Urothelium cell line (cell line): ENCODE data around the gene SCMH1.

ENCODE experiments used
- DNase-seq: peaks from one replicate; pipeline ENCODE4 v3.0.0; 2011; ENCODE audit warnings: low spot score, mixed read lengths
- FAIRE-seq: peaks from 2 replicates; lab custom pipeline; 2011; peaks lifted over from hg19 to GRCh38; lab: Jason Lieb, UNC

Gene SCMH1

GRCh38 chr1:41102653-41103052 is 139.5 kb downstream of the SCMH1 start:
- FAIRE-seq, result no peak
- DNase-seq, result no peak

- DNase-seq (peak; percentile 47), FAIRE-seq (no peak)
Observed at GRCh38 chr1:41101950-41102607, 140.0 kb downstream of the SCMH1 start.

- no peak for DNase-seq
- FAIRE-seq, result no peak
Observed at GRCh38 chr1:41101076-41101475, 141.0 kb downstream of the SCMH1 start.

- FAIRE-seq, result no peak
- DNase-seq, result no peak
Observed at GRCh38 chr1:41100170-41100569, 141.9 kb downstream of the SCMH1 start.

GRCh38 chr1:41098730-41099460 is 143.2 kb downstream of the SCMH1 start:
- peak; percentile 40 for FAIRE-seq

GRCh38 chr1:41097105-41097504 is 145.0 kb downstream of the SCMH1 start:
- DNase-seq (no peak), FAIRE-seq (no peak)

More at GRCh38 chr1:41098730-41099460, 143.2 kb downstream of the SCMH1 start:
- no peak for DNase-seq

- DNase-seq, result no peak
- FAIRE-seq, result no peak
Observed at GRCh38 chr1:41093826-41094225, 148.3 kb downstream of the SCMH1 start.

- FAIRE-seq (no peak), DNase-seq (no peak)
Observed at GRCh38 chr1:41086921-41087320, 155.2 kb downstream of the SCMH1 start.

GRCh38 chr1:41078616-41079015 is 163.5 kb downstream of the SCMH1 start:
- FAIRE-seq (no peak), DNase-seq (no peak)

- no peak for DNase-seq
- FAIRE-seq, result no peak
Observed at GRCh38 chr1:41078193-41078592, 163.9 kb downstream of the SCMH1 start.

GRCh38 chr1:41073971-41074370 is 168.1 kb downstream of the SCMH1 start:
- peak; percentile 19 for DNase-seq
- no peak for FAIRE-seq

GRCh38 chr1:41072051-41072450 is 170.1 kb downstream of the SCMH1 start:
- FAIRE-seq (no peak), DNase-seq (no peak)

GRCh38 chr1:41056907-41057306 is 185.2 kb downstream of the SCMH1 start:
- FAIRE-seq (no peak), DNase-seq (no peak)

GRCh38 chr1:41053316-41053715 is 188.8 kb downstream of the SCMH1 start:
- no peak for FAIRE-seq
- DNase-seq, result no peak

GRCh38 chr1:41051022-41051421 is 191.1 kb downstream of the SCMH1 start:
- no peak for DNase-seq
- FAIRE-seq, result no peak

GRCh38 chr1:41048540-41048939 is 193.6 kb downstream of the SCMH1 start:
- no peak for FAIRE-seq

GRCh38 chr1:41046347-41046775 is 195.7 kb downstream of the SCMH1 start:
- no peak for DNase-seq
- no peak for FAIRE-seq

More at GRCh38 chr1:41048540-41048939, 193.6 kb downstream of the SCMH1 start:
- DNase-seq, result no peak

- FAIRE-seq (peak; percentile 46), DNase-seq (no peak)
Observed at GRCh38 chr1:41045740-41046139, 196.4 kb downstream of the SCMH1 start.

GRCh38 chr1:41044187-41044586 is 197.9 kb downstream of the SCMH1 start:
- FAIRE-seq, result no peak
- no peak for DNase-seq

- no peak for DNase-seq
- no peak for FAIRE-seq
Observed at GRCh38 chr1:41041614-41042270, 200.4 kb downstream of the SCMH1 start.

- no peak for FAIRE-seq
- no peak for DNase-seq
Observed at GRCh38 chr1:41038110-41038509, 204.0 kb downstream of the SCMH1 start.
